GM10248 (cell line): ENCODE data around the gene SMIM41.

Source experiments
- CTCF ChIA-PET: fragments of 300-600 bp; sonication (Branson Sonifier 250); formaldehyde crosslinking; extraction: SDS; loops from one replicate; lab custom pipeline; 2021; ENCODE audit warnings: antibody characterized with exemption; lab: Yijun Ruan, JAX
- POLR2A ChIA-PET: fragments of 350-650 bp; sonication (Branson Sonifier 250); formaldehyde crosslinking; extraction: SDS; loops from one replicate; lab custom pipeline; 2020; ENCODE audit warnings: antibody characterized with exemption; lab: Yijun Ruan, JAX
- DNase-seq: peaks from one replicate; pipeline ENCODE4 v3.0.0; 2012; ENCODE audit errors: extremely low spot score
- TF ChIP-seq, protein P1 (sequence below): IDR thresholded peaks from 2 replicates; pipeline ENCODE4 v1.5.1; 2012; ENCODE audit warnings: mild to moderate bottlenecking, low read depth; ENCODE audit errors: extremely low read depth, missing control alignments, control extremely low read depth

Gene SMIM41

GRCh38 chr12:52062167-52063081 lies 17.1 kb upstream of the SMIM41 start:
- DNase-seq: no peak
- ChIA-PET CTCF (interaction anchor here (0.8 to 42.5 kb wide), 6 partner anchors 9 to 30 kb away, joined by 3 to 1220 read pairs (median 6); partner anchors contain the start of genes ATG101 and NR4A1), POLR2A (interaction anchor here (1.1 to 1.3 kb wide), 2 partner anchors 11 to 30 kb away, joined by 3 to 4 read pairs; partner anchors contain the start of gene NR4A1)
- TF ChIP-seq, protein P1, sequence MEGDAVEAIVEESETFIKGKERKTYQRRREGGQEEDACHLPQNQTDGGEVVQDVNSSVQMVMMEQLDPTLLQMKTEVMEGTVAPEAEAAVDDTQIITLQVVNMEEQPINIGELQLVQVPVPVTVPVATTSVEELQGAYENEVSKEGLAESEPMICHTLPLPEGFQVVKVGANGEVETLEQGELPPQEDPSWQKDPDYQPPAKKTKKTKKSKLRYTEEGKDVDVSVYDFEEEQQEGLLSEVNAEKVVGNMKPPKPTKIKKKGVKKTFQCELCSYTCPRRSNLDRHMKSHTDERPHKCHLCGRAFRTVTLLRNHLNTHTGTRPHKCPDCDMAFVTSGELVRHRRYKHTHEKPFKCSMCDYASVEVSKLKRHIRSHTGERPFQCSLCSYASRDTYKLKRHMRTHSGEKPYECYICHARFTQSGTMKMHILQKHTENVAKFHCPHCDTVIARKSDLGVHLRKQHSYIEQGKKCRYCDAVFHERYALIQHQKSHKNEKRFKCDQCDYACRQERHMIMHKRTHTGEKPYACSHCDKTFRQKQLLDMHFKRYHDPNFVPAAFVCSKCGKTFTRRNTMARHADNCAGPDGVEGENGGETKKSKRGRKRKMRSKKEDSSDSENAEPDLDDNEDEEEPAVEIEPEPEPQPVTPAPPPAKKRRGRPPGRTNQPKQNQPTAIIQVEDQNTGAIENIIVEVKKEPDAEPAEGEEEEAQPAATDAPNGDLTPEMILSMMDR: no peak

DNA sequence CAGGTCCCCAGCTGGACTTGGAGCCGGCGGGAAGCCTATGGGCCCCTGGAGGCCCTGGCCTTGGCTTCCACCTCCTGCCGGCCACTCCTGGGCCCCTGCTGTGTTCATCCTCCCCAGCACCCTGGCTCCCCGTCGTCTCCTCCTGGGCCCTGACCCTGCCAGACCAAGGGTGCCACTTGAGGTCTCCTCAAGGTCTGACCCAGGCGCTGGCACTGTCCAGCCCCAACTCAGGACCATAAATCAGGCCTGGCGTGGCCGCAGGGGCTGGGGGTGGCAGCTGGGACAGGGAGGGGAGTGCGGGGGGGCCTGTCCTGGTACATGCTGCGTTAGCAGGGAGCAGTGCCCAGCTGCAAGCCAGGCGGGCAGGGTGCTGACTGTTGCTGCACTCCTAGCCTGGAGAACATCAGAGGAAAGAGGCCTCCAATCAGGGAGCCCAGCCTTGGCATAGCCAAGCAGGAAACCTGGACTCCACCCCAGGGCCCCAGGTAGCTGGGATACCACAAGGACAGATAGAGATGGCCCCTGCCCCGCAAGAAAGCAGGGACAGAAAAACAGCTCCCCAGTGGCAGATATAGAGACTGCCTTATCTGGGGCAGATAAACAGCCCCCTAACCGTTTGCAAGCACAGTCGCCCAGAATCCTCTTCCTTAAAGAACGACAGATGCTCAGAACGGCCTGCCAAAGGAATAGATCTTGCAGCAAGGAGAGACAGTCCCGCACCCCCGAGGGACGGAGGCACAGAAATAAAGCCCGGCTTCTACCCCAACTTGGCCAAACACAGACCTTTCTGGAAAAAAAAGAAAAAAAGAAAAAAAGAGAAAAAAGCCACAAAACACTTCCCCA lies 16.2 kb upstream of the SMIM41 start:
- CTCF ChIA-PET: interaction anchor here (0.8 to 42.5 kb wide), 6 partner anchors 8 to 31 kb away, joined by 3 to 1220 read pairs (median 4); partner anchors contain the start of gene ATG101
- POLR2A ChIA-PET: interaction anchor here (1.1 to 1.3 kb wide), 2 partner anchors 12 to 30 kb away, joined by 3 to 4 read pairs; partner anchors contain the start of gene NR4A1
- no peak for DNase-seq
- TF ChIP-seq, protein P1: no peak

- ChIA-PET CTCF (interaction anchor here (1.1 to 42.5 kb wide), 5 partner anchors 9 to 31 kb away, joined by 3 to 1220 read pairs (median 4); no protein-coding TSS in a partner anchor), POLR2A (no interaction called here)
- no peak for DNase-seq
- TF ChIP-seq, protein P1: no peak
Observed at GRCh38 chr12:52063981-52064649, 15.4 kb upstream of the SMIM41 start.

DNA sequence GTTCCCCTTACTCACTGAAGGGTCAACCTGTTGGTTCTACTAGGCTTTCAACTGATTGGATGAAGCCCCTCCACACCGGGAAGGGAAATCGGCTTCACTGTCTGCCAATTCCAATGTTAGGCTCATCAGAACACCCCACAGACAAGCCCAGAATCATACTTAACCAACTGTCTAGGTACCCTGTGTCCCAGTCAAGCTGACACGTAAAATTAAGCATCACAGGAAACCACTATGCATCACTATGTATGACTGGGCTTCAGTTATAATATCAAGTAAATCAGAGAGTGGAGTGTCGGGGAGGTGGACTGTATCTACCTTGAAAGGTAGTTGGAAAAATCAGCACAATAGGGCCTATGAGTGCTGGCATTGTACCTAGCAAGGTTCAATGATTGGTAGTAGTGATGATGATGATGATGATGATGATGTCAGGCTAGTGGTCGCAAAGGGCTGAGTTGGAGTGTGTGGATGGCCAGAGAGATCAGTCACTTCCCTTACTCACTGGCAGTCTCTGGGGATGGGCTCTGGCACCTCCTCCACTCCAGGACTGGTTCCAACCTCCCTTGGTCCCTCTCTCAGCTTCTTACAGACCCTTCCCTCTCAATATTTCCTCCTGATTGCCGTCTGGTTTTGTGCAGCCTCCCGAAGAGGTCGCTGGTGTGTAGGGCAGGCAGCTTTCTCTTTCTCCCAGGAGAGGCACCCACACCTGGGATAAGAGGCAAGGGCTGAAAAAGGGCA lies 13.0 kb upstream of the SMIM41 start:
- DNase-seq: no peak
- TF ChIP-seq, protein P1: no peak
- CTCF ChIA-PET: interaction anchor here (1.0 to 42.5 kb wide), 6 partner anchors 9 to 34 kb away, joined by 3 to 1220 read pairs (median 4); partner anchors contain the start of gene NR4A1
- POLR2A ChIA-PET: interaction anchor here (0.6 kb wide), 1 partner anchor 24 kb away, joined by 3 read pairs; no protein-coding TSS in a partner anchor

GRCh38 chr12:52067081-52067374 lies 12.5 kb upstream of the SMIM41 start:
- no peak for DNase-seq
- ChIA-PET POLR2A (interaction anchor here (0.6 to 0.7 kb wide), 2 partner anchors 8 to 25 kb away, joined by 3 read pairs; no protein-coding TSS in a partner anchor), CTCF (interaction anchor here (1.0 to 42.5 kb wide), 5 partner anchors 12 to 34 kb away, joined by 3 to 1220 read pairs (median 12); partner anchors contain the start of genes NR4A1 and SMIM41)
- TF ChIP-seq, protein P1: no peak
